Thyroid gland (tissue), 4 donors: ENCODE measurements around the gene MEOX1.

Experiments
- POLR2A ChIP-seq, 2 donors: fragments of 450-650 bp; IDR thresholded peaks; one replicate each; pipeline ENCODE4 v1.6.1; 2017; ENCODE audit warnings: antibody characterized with exemption in 2 of 2, mild to moderate bottlenecking in 2 of 2, moderate library complexity in 1 of 2
- TF ChIP-seq, protein P1 (sequence below), 6 experiments: fragments of 200-600 bp in 3 of 6; fragments of 450-650 bp in 3 of 6; sonication (generic) in 3 of 6; IDR thresholded peaks; one replicate each; pipeline ENCODE4 v1.5.1; 2016 to 2019; ENCODE audit warnings: antibody characterized with exemption in 6 of 6, mild to moderate bottlenecking in 2 of 6, inconsistent platforms in 1 of 6, moderate library complexity in 1 of 6

DNA sequence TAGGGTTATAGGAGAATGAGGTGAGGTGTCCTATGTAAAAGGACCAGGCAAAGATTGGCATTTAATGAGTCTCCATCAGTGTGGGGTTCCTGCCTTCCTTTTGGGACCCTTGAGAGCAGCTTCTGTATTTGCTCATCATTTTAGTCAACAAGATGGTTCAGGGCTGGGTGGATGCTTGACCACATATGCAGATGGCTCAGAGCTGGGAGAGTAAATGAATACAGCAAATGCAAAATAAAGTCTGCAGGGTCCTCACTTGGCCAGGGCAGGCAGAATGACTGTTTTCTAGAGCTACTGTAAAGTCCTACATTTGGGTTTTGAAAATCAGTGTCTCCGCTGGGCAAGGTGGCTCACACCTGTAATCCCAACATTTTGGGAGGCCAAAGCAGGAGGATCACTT lies 58.4 kb downstream of the MEOX1 start:
- TF ChIP-seq, protein P1, sequence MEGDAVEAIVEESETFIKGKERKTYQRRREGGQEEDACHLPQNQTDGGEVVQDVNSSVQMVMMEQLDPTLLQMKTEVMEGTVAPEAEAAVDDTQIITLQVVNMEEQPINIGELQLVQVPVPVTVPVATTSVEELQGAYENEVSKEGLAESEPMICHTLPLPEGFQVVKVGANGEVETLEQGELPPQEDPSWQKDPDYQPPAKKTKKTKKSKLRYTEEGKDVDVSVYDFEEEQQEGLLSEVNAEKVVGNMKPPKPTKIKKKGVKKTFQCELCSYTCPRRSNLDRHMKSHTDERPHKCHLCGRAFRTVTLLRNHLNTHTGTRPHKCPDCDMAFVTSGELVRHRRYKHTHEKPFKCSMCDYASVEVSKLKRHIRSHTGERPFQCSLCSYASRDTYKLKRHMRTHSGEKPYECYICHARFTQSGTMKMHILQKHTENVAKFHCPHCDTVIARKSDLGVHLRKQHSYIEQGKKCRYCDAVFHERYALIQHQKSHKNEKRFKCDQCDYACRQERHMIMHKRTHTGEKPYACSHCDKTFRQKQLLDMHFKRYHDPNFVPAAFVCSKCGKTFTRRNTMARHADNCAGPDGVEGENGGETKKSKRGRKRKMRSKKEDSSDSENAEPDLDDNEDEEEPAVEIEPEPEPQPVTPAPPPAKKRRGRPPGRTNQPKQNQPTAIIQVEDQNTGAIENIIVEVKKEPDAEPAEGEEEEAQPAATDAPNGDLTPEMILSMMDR (IDR thresholded peaks at IDR 0.05) = no peak
- TF ChIP-seq POLR2A (IDR thresholded peaks at IDR 0.05) = no peak
